RWPE1 (cell line): ENCODE data around the gene PPP2R5B.
A peak's percentile ranks its signal among the peaks of the same experiment; 100 is the strongest.

ENCODE experiments used
- CTCF ChIA-PET: fragments of 350-600 bp; sonication (Branson Sonifier 250); formaldehyde crosslinking; extraction: SDS; loops from one replicate; lab custom pipeline; 2021; lab: Yijun Ruan, JAX
- POLR2A ChIA-PET: fragments of 400-600 bp; formaldehyde crosslinking; extraction: SDS; loops from one replicate; lab custom pipeline; 2020; ENCODE audit warnings: antibody characterized with exemption; ENCODE audit not compliant: low non-redundant PET; lab: Yijun Ruan, JAX
- DNase-seq: peaks from one replicate; pipeline ENCODE4 v3.0.0; 2012; ENCODE audit warnings: low spot score
- H3K27ac ChIP-seq: fragments of 450-650 bp; 2 replicates; pipeline ENCODE4 v1.5.1; 2017
- CTCF ChIP-seq: fragments of 450-650 bp; conservative IDR thresholded peaks from 2 replicates; pipeline ENCODE4 v1.5.1; 2017; ENCODE audit warnings: low read depth, mild to moderate bottlenecking

Gene PPP2R5B

GRCh38 chr11:64892838-64893193 lies 31.7 kb upstream of the PPP2R5B start:
- peak overlapping the region; percentile 39 for H3K27ac ChIP-seq
- ChIA-PET POLR2A (no interaction called here), CTCF (interaction anchor here (1.1 to 7.9 kb wide), 2 partner anchors 32 to 44 kb away, joined by 3 to 62 read pairs; no protein-coding TSS in a partner anchor)
- DNase-seq, result no peak
- TF ChIP-seq CTCF, result no peak

- TF ChIP-seq CTCF, result no peak
- POLR2A ChIA-PET, result no interaction called here
- DNase-seq, result no peak
- peak overlapping the region; percentile 39 for H3K27ac ChIP-seq
- CTCF ChIA-PET, result interaction anchor here (0.6 to 7.9 kb wide), 14 partner anchors 11 to 584 kb away, joined by 3 to 62 read pairs (median 3); partner anchors contain the start of gene ARL2
These were observed 31.1 kb upstream of the PPP2R5B start for GRCh38 chr11:64893194-64894069.

- CTCF ChIA-PET, result interaction anchor here (0.6 to 7.9 kb wide), 14 partner anchors 12 to 585 kb away, joined by 3 to 62 read pairs (median 3); partner anchors contain the start of gene ARL2
- POLR2A ChIA-PET, result no interaction called here
- DNase-seq, result peak; percentile 60
- H3K27ac ChIP-seq, result peak overlapping the region; percentile 39
- TF ChIP-seq CTCF, result peak; percentile 89
These were observed 30.2 kb upstream of the PPP2R5B start for GRCh38 chr11:64894070-64894811.

- ChIA-PET CTCF (interaction anchor here (1.3 to 7.9 kb wide), 5 partner anchors 13 to 51 kb away, joined by 4 to 62 read pairs (median 7); no protein-coding TSS in a partner anchor), POLR2A (no interaction called here)
- DNase-seq, result no peak
- no peak for TF ChIP-seq CTCF
- H3K27ac ChIP-seq, result peak overlapping the region; percentile 43
These were observed 29.6 kb upstream of the PPP2R5B start for GRCh38 chr11:64894812-64895452.

GRCh38 chr11:64896448-64897022 lies 28.0 kb upstream of the PPP2R5B start:
- ChIA-PET POLR2A (no interaction called here), CTCF (interaction anchor here (0.6 to 7.9 kb wide), 5 partner anchors 8 to 115 kb away, joined by 3 to 62 read pairs (median 4); no protein-coding TSS in a partner anchor)
- TF ChIP-seq CTCF, result no peak
- no peak for DNase-seq
- H3K27ac ChIP-seq, result peak overlapping the region; percentile 43
